A172 (cell line): Measurements from ENCODE around the gene PTGR3. TPM values are rescaled to one million over a fixed set of nuclear protein-coding genes. Genes with fewer than 3 reads are reported as not detected.
A peak's percentile ranks its signal among the peaks of the same experiment; 100 is the strongest.

ENCODE experiments used
- DNase-seq: peaks from one replicate; pipeline ENCODE4 v3.0.0-alpha.2; 2015; ENCODE audit warnings: low spot score
- total RNA-seq: library from RNA; depleted of rRNA; stranded (reverse); fragments of >200 nt; shearing (Covaris generic); gene quantifications from 2 replicates; pipeline ENCODE4 v1.2.3, GENCODE V29; 2014

Gene PTGR3
- total RNA-seq, 1 experiment from 2014 or later = 7.6 TPM

DNA sequence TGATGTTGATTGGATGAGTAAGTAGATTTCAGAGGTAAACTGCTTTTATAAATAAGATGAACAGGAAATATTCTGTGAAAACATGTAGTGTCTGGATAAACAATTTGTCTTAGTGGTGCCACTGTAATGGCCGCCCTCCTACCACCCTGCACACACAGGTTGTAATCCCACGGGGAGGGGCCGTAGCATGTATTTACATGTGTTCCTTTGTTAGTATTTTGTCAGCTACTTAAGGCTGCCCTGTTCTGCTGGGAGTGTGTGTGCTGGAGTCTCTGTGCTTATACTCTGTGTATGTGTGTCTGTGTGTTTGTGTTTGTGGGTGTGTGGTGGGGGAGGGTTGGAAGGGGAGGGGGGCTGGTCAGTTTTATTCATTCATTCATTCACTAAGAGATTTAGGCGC, 6.7 kb upstream of the PTGR3 start:
- no peak for DNase-seq

- no peak for DNase-seq
Observed at GRCh38 chr18:75214766-75215510, 6.0 kb upstream of the PTGR3 start.

DNA sequence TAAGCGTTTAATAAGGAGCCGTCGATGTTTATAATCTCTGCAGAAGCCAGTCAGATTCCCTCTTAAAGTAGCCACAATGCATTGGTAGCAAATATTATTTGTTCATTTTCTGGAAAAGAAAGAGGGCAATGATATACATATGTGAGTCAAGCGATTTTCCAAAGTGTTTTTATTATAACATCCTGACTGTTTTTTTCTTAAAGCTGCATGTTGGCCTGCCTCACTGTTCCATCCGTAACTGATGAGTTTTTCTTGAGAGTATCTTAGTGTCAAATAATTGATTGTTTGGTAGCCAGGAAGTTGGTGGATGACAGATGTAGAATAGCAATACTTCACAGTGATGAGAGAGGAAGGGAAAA, 5.4 kb upstream of the PTGR3 start:
- DNase-seq = no peak

- DNase-seq = no peak
Observed at GRCh38 chr18:75213611-75214331, 4.8 kb upstream of the PTGR3 start.

GRCh38 chr18:75212751-75213090, 3.8 kb upstream of the PTGR3 start:
- DNase-seq = no peak

GRCh38 chr18:75211953-75212750, 3.2 kb upstream of the PTGR3 start:
- peak; percentile 10 for DNase-seq

DNA sequence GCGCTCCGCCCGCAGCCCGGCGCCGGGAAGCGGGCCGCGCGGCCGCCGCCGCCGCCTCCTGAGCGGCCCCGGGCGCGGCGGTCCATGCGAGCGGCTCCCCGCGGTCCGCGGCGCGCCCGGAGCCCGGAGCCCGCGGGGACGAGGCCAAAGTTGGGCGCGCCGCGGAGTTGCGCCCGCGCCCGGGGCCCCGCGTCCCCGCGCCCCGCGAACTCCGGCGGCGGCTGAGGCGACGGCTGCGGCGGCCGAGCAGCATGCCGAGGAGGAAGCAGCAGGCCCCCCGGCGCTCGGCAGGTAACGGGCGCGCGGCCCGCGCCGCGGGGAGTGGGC, 2.6 kb upstream of the PTGR3 start:
- DNase-seq = no peak

- DNase-seq = peak; percentile 3
Observed at GRCh38 chr18:75211002-75211621, 2.2 kb upstream of the PTGR3 start.

GRCh38 chr18:75210274-75211001, 1.5 kb upstream of the PTGR3 start, which contains the start of gene TSHZ1:
Gene TSHZ1 (plus strand): TSS chr18:75210797. CDS start chr18:75211877, 1,080 bp downstream.
- DNase-seq = peak; percentile 57

DNA sequence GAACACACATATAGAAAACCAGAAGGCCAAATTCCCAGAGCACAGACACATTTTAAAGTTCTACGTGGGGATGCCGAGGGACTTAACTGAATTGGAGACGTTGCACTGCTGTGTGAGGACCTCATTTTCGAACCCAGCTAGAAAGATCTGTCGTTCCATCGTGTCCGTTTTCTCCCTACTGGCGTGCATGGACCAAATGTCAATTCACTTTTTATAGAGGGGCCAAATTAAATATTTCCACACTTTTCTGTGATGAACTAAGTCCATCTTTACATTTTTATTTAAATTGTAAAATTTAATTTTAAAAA, 966 bp upstream of the PTGR3 start:
- peak; percentile 4 for DNase-seq

GRCh38 chr18:75208836-75209128, 157 bp downstream of the PTGR3 start:
- DNase-seq = no peak

DNA sequence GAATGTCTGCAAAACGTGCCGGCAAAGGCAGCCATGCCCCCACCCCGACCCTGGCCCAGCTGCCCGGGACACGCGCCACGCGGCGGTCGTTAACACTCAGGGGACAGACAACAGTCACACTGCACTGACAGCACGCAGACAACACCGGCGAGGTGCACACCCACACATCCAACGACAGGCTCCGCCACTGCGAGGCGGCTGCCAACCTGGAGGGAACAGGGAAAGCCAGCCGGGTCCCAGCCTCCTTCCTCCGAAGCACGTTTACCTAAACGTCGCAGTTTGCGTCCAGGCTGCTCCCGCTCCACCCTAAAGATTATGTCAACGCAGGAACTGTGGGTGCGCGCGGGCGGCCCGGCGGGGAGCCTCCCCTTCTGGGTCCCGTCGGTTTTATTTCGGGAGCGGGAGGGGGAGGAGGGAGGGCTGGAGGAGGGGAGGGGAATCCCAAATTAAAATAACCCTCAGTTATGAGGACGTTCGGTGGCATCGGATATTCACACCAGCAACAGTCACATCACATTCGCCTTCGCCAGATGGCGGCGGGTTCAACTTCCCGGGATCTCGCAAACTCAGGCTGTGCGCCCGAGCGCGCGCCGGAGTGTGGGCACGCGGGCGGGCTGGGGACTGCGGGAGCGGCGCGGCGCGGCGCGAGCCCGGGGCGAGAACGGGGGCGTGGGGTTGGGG, 644 bp downstream of the PTGR3 start:
- peak; percentile 13 for DNase-seq

DNA sequence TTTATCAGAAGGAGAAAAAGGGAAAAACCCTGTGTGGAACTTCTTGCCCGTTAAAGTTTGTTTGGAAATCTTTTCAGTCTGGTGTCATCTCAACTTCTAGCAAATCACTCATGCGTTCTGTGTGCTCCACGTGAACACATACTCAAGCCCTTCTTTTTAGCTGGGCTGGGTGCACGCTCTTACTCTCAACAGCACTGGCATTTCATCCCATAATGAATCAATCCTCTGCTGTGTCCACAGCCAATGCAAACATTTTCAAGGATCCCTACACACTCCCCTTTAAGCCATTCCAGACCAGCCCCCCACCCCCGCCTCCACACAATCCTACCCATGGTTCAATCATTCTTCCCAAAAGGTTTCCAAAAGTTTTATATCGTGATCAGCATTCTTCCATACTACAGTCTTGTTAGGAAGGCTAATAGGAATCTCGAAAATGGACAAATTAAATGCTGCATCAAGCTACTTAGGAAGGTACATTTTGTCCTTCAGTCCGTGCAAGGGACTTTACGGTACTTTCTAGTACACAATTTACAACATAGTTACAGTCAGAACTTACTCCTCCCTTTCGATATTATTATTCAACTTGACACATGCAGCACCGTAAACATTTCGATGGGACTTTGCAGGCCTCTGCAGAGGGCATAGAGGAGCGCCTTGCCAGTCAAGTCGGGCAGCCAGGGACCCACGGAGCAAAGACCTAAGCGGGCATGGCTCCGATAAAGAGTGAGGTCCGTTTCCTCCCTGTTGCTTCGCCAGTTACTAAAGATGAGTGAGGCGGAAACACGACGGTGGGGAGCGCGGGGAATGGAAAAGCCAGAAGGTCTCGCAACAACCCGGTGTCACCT, 1.4 kb downstream of the PTGR3 start:
- DNase-seq = peak; percentile 4

DNA sequence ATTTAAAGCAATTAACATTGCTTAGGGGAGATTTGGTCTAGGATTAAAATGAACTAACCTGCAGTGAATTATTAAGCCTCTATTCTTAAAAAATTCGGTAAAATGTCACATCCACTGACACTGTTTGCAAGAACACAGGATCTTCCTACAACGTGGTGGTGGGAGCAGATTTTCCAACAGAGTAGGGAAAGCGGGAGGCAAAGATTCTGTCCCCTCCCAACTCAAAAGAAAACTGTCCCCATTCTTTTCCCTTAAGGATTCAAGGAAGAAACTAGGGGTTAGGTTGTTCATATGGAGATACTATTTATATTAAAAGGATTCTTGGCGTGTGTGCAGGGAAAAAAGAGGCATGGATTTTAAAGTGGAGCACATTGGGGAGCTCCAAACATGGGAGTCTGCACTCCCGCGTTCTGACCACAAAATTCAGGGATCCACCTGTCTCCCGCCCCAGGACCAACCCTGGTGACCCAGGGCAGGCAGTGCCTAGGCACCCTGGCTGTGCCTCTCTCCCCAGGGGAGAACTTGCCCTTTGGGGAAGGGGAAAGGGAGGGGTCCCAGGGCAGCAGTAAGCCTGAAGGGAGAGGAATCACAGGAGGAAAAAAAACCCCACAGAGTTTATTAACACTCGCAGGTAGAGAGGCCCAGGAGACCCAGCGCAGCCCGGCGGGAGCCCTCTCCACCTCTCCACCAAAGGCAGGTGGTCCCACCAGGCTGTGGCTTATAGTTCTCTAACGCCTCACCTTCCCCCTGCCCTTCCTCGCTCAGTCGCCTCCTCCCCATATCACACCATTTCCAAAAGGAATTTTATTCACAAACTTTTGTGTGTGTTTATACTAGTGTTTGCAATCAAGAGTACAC, 2.3 kb downstream of the PTGR3 start:
- no peak for DNase-seq

GRCh38 chr18:75205514-75206132, 3.3 kb downstream of the PTGR3 start:
- no peak for DNase-seq

DNA sequence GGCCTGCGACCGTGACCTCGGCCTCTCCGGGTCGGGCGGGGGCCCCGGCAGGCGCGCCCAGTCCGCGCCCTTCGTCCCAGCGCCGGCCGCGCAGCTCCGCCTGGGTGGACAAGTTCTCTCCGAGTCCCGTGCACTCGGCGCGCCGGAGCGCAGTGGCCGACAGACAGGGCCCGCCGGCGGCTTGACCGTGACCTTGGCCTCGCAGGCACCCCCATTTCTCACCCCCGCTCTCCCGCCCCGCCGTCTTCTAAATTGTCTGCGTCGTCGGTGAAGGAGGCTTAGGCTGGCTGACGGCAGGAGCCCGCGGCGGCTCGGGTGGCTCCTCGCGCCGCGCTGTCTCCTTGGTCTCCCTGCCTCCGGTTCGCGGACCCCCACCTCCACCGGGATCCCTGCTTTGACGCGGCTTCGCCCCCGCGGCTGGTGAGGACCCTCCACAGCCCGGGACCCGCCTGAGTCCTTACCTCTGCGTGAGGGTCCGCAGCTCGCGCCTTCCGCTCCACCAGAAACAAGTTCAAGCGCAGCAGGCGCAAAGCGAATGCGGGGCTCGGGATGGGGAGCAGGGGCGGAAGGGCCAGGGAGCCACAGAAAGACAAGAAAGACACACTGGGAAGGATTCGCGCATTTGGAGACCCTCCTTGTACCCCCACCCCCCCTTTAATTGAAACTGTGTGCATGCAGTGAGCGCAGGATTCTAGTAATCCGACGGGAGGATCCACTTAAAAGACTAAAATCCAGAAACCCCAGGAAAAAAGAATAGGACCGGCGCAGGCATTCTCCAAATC, 4.0 kb downstream of the PTGR3 start:
- no peak for DNase-seq

GRCh38 chr18:75204269-75204731, 4.6 kb downstream of the PTGR3 start:
- no peak for DNase-seq
